ENCODE results near the gene LIMD2.

DNA sequence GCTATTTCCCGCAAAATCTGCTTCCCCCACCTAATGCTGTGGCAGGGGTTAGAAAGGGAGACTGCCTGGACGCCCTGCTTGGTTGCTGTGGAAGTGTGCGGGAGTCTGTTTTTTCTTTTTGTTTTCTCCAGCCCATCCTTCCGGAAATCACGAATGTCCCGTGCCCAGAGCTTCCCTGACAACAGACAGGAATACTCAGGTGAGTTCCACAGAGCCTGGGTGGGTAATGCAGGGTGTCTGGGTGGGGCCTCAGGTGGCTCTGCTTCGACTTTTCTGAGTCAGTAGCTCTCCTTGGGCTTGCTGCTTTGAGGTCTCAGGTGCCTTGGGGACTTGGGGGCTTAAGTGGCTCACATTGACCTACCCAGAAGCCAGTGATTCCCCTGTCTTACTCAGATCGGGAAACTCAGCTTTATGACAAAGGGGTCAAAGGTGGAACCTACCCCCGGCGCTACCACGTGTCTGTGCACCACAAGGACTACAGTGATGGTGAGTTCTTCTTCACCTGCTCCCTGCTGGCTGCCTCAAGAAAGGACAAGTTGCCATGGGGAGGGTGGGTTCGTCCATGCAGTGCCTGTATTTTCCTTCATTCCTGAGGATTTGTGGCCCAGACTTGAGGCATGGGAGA, 11.4 kb downstream of the LIMD2 start:
- TF ChIP-seq EZH2 (IDR thresholded peaks at IDR 0.05) (no peak), POLR2AphosphoS5 (IDR thresholded peaks at IDR 0.05; ENCODE audit: borderline replicate concordance, low read depth, low read length) (no peak)
